Coronary artery (tissue), 2 donors: Measurements from ENCODE around the gene TRAF3IP3.
A peak's percentile ranks its signal among the peaks of the same experiment; 100 is the strongest.

Experiments
- DNase-seq: peaks from one replicate; pipeline ENCODE4 v3.0.0-alpha.2; 2017; ENCODE audit warnings: low spot score
- H3K27ac ChIP-seq, 2 donors: fragments of 200-600 bp; sonication (generic); one replicate each; pipeline ENCODE4 v1.5.1; 2016 to 2019
- H3K4me3 ChIP-seq: fragments of 200-600 bp; sonication (generic); 2 replicates; pipeline ENCODE4 v1.5.1; 2016; ENCODE audit warnings: mild to moderate bottlenecking, moderate library complexity
- CTCF ChIP-seq: fragments of 200-600 bp; sonication (generic); IDR thresholded peaks from one replicate; pipeline ENCODE4 v1.5.1; 2019; ENCODE audit warnings: antibody characterized with exemption

TRAF3IP3 gene

DNA sequence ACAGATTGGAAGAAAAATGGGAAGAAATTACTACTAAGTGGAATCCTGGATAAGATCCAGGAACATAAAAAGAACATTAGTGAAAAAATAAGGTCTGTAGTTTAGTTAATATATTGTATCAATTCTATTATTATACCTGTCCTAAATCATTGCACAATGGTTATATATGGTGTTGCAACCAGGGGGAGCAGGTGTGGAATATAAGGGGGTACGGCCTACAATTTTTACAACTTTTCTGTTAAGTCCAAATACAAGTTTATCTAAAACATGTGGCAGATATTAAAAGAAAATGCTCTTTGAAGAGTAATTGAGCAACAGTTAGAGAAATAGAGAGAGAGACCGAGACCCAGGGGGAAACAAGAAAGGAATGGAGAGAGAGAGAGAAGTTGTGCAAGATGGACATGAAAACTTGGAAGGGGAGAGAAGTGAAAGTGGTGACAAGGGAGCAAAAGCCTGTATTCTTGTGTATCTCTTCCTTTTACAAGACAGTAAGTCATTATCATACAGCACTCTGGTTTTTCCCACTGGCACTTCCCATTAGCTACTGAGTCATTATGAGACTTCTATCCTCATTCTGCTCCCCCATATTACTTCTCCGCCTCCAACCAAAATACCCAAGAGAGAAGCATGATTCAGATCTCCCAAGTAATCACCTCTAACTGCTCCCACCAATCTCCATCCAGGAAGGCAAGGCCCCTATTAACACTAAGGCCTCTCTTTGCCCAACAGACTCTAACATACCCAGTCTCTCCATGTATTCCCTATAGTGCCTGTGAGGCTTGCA is 22.3 kb upstream of the TRAF3IP3 start:
- H3K4me3 ChIP-seq, result no peak overlapping the region
- H3K27ac ChIP-seq, result peak overlapping the region in 1 of 2 donors; percentile 31
- no peak for TF ChIP-seq CTCF
- DNase-seq, result no peak

DNA sequence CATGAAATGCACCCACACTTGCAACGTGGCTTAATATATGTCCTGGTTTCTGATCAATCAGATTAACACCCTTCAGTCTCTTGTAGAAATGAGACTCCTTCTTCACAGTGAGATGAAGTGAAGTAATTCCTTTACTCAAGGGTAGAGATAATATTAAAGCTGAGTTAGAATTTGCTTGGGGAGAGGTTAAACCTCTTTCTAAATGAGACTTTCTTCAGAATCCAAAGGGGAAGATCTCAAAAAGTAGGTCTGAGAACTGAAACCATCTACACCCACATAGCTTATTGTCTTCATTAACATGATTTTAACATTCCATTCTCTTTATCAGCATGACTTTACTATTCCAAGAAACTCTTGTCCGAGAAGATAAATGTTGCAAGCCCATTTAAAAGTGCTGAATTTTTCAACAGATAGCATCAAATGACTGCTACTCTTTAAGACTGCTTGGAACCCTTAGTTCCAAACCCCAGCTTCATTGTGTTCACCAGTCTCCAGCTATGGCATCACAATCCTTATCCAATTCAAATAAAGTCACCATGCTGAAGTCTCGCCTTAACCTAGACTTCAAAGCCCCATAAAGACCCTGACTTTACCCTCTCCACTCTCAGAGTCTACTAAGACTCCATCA is 19.2 kb upstream of the TRAF3IP3 start:
- H3K4me3 ChIP-seq, result no peak overlapping the region

GRCh38 chr1:209737118-209737505 is 18.7 kb upstream of the TRAF3IP3 start:
- H3K4me3 ChIP-seq, result no peak overlapping the region
- no peak for DNase-seq
- no peak overlapping the region for H3K27ac ChIP-seq
- no peak for TF ChIP-seq CTCF

More for the DNA sequence above, 19.2 kb upstream of the TRAF3IP3 start:
- DNase-seq, result no peak
- no peak overlapping the region for H3K27ac ChIP-seq
- TF ChIP-seq CTCF, result no peak

DNA sequence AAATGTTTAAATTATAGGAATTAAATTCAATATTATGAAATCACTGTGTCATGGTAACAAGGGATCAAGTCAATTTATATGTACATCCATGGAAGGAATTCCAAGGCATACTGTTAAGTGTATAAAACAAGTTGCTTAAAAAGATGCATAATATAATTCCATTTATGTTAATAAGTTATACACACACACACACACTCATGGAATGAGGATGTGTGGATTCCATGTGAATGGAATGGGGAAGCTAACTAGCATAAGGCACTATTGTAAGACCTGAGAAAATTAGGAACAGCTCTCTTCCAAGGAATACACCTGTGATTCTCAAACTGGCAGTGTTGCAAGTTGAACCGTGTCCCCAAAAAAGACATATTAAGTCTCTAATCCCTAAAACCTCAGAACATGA is 17.6 kb upstream of the TRAF3IP3 start:
- TF ChIP-seq CTCF, result no peak
- H3K4me3 ChIP-seq, result no peak overlapping the region
- DNase-seq, result no peak
- no peak overlapping the region for H3K27ac ChIP-seq

DNA sequence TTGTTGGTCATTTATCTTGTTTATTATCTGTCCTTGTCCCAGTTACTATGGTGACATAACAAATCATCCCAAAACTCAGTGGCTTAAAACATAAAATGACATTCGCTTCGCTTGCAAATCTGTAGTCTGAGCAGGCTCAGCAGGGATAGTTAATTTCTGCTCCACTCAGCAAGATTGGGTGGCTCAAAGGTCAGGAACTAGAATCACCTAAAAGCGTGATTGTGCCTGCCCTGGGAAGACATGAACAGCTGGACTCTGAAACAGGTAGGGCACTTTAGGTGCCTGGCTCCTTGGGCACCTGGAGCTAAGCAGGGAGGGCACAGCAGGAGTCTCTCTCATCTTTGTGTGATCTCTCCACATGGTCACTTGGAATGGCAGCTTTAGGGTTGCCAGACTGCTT is 14.7 kb upstream of the TRAF3IP3 start:
- no peak for DNase-seq
- Histone ChIP-seq H3K27ac (no peak overlapping the region), H3K4me3 (no peak overlapping the region)
- no peak for TF ChIP-seq CTCF

DNA sequence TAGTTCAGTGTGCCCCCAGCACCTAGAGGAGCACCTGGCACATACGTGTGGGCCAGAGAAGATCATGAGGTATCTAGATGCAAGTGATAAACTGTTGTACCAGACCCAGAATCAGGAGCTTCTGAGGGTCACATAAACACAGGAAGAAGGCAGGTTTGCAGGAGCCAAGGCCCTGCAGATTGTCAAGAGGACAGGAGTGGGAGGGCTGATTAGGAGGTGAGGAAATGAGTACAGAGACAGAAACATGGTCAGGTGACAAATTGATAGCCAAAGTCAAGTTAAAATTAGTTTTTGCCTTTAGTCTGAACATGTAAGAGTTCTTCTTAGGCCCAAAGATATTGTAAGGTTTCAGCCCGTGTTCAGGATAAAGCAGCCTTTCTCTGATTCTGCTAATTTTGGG is 14.0 kb upstream of the TRAF3IP3 start:
- Histone ChIP-seq H3K27ac (peak overlapping the region in 1 of 2 donors; percentile 66), H3K4me3 (peak overlapping the region; percentile 54)
- no peak for DNase-seq
- TF ChIP-seq CTCF, result no peak
